Measurements from ENCODE around the gene NKD2.

DNA sequence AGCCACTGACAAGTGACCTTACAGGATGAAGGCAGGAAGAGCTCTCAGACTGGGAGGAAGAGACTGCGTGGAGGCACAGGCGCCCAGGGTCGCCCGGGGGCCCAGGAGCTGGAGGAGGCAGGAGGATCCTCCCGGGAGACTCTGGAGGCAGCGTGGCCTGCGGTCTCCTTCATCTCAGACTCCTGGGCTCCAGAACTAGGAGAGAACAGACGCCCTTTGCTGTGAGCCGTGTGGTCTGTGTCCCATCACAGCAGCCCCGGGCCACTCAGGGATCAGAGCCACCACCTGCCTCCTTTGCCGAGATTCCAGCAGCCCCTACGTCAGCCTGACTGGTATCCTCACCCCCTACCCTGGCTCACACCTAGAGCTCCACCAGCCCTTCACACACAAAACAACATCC lies 58.1 kb downstream of the NKD2 start:
- TF ChIP-seq CTCF (IDR thresholded peaks at IDR 0.05), result no peak
- no peak for TF ChIP-seq POLR2A (IDR thresholded peaks at IDR 0.05)

Measured in adrenal gland (tissue), 5 donors.